VCaP (cell line): ENCODE data around the gene SACM1L.
"Not testable (repeated sequence)": the region's sequence is repeated elsewhere in the genome, so short reads cannot be mapped to it uniquely, and the experiment has no call there.

Experiments used
- H3K27ac ChIP-seq: fragments of 450-650 bp; 2 replicates; pipeline ENCODE4 v1.5.1; 2017
- TF ChIP-seq, protein P1 (sequence below): fragments of 450-650 bp; conservative IDR thresholded peaks from 2 replicates; pipeline ENCODE4 v1.5.1; 2017; ENCODE audit warnings: mild to moderate bottlenecking, moderate library complexity

SACM1L gene

DNA sequence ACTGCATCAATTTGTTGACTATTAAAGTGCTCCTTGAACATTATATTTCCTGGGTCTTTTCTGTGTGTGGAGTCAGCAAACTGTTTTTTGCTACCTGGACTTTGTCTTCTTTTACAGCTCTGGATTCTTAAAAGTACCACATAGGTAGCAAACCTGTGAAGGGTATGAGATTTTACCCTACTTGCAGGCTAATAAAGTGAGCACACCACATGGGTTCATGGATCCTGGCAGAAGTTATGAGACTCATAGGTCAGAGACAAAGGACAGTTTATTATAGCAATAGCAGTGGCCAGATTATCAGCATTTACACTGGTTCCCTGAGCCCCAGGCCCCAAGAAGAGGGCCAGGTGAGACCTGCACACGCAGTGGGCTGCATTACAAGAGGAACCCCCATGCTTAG lies 8.0 kb upstream of the SACM1L start:
- no peak overlapping the region for H3K27ac ChIP-seq
- TF ChIP-seq, protein P1, sequence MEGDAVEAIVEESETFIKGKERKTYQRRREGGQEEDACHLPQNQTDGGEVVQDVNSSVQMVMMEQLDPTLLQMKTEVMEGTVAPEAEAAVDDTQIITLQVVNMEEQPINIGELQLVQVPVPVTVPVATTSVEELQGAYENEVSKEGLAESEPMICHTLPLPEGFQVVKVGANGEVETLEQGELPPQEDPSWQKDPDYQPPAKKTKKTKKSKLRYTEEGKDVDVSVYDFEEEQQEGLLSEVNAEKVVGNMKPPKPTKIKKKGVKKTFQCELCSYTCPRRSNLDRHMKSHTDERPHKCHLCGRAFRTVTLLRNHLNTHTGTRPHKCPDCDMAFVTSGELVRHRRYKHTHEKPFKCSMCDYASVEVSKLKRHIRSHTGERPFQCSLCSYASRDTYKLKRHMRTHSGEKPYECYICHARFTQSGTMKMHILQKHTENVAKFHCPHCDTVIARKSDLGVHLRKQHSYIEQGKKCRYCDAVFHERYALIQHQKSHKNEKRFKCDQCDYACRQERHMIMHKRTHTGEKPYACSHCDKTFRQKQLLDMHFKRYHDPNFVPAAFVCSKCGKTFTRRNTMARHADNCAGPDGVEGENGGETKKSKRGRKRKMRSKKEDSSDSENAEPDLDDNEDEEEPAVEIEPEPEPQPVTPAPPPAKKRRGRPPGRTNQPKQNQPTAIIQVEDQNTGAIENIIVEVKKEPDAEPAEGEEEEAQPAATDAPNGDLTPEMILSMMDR = no peak

DNA sequence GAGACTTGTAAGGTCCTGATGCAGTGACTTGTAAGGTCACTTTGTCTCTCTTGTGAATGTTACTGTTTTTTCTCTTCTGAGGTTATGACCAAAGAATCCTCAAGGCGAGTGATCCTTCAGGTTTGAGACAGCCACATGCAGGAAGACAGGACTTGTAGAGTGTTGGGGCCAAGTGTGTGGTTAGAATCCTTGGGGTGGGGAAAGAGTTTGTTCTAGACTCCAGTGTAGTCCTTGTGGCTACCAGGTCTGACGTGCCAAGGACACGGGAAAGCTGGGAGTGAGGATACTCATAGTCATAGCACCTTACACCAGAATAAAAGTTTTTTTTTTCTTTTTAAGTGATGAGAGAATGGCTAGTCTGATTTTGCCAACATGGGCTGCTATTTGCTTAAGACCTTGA lies 7.3 kb upstream of the SACM1L start:
- TF ChIP-seq, protein P1 = no peak
- H3K27ac ChIP-seq = no peak overlapping the region

DNA sequence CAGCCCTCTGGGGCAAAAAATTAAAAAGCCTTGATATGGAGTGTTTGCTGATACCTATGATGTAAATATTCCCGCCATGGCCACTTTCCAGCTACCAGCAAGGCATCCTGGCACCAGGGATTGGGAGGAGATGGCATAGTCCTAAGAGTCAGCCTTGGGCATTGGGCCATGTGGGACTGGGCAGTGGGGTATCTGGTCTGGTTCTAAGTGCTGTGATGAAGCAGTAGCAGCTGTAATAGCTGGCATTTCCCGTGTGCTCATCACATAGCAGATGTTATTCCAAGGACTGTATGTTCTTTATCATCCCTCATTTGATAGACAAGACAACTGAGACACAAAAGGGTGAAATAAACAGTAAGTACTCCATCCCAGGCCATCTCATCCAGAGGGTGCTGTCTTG lies 6.9 kb upstream of the SACM1L start:
- TF ChIP-seq, protein P1 = no peak
- H3K27ac ChIP-seq = no peak overlapping the region

DNA sequence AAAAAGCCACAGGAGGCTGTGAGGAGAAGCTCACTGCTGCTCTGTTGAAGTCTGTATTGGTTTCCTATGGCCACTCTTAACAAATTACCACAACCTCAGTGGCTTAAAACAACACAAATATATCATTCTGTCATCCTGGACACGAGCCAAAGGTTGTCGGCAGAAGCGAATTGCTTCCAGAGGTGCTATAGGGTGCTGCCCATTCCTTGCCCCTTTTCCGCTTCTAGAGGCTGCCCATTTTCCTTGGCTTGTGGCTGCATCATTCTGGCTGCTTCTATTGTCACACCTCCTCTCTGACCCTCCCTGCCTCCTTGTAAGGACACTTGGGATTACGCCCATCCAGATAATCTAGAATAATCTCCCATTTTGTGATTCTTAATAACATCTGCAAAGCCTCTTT lies 6.4 kb upstream of the SACM1L start:
- no peak overlapping the region for H3K27ac ChIP-seq
- TF ChIP-seq, protein P1 = no peak

DNA sequence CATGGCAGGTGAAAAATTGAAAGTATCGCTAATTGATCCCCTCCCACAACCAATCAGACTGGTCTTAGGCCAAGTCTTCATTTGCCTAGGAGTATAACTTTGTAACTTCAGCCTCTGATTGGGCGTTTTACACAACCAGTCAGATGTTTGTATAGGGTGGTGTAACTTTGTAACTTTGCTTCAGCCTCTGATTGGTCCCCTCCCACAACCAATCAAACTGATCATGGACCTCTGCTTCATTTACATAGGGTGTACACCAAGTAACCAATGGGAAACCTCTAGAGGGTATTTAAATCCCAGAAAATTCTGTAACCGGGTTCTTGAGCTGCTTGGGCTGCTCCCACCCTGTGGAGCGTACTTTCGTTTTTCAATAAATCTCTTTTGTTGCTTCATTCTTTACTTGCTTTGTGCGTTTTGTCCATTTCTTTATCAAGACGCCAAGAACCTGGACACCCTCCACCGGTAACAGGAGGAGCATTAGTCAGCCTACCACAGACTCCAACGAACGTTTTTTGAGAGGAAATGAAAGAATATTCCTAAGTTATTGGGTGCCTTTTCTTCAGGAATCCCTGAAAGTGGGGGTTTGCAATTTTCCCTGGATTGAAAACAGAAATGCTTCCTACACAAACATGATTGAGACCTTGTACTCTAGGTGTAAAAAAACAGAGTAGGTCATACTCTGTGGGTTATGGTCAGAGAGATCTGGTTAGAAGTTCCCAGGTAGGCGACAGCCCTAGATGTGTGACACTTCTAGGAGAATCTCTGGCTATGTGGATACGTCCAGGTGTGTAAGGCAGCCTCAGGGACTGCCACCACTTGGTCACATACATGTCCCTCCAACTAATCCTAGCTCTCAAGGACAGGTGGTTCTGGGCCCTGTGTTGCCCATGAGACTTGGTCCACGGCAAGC lies 5.5 kb upstream of the SACM1L start:
- no peak overlapping the region for H3K27ac ChIP-seq
- TF ChIP-seq, protein P1 = no peak

DNA sequence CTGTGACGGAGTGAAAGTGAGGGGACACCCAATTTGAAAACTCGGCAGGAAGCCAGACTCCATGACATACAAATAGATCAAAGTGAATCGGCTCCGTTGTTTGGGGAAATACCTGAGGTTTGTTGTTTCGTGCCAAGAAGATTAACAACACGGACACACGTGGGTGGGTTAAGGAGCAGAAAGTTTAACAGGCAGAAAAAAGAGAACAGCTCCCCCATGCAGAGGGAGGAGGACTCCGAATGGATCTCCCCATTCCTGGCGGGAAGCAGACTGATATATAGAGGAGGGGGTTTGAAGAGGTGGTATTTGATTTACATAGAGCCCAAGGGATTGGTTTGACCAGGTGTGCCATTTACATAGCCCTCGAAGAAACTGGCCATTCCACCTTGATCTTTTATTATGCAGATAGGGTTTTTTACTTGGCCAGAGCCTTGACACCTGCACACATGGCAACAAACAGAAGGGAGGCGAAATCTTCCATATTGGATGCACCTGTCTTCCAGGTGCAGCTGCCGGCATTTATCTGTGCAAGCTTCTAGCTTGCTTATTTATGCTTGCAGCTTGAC lies 4.8 kb upstream of the SACM1L start:
- H3K27ac ChIP-seq = no peak overlapping the region
- TF ChIP-seq, protein P1 = no peak

DNA sequence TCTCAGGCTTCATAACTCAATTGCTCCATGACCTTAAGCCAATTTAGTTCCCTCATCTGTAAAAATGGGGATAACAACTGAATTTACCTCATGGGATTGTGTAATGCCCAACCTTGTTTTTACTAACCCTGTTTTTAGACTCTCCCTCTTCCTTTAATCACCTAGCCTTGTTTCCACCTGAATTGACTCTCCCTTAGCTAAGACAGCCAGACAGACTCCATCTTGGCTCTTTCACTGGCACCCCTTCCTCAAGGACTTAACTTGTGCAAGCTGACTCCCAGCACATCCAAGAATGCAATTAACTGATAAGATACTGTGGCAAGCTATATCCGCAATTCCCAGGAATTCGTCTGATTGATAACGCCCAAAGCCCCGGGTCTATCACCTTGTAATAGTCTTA lies 3.5 kb upstream of the SACM1L start:
- H3K27ac ChIP-seq = not testable (repeated sequence)

DNA sequence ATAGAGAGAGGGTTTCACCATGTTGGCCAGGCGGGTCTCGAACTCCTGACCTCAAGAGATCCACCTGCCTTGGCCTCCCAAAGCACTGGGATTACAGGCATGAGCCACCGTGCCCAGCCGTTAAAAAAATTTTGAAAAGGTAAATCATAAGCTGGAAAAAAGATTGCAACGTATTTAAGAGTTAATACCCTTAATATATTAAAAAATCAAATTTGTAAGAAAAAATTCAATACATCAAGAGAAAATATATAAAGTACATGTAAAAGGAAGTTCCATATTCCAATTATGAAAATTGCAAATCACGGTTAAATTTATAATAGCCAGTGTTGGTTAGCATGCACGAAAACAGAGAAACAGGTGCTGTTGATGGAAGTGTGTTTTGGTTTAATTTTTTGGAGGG lies 2.3 kb upstream of the SACM1L start:
- no peak overlapping the region for H3K27ac ChIP-seq
- TF ChIP-seq, protein P1 = no peak
